Activated naive CD4-positive, alpha-beta T cell treated with anti-CD3 and anti-CD28 coated beads, Interleukin-2, amount 10 ng/mL, durations not matched to agents 7 days and 5 days (primary cell): ENCODE data around the gene ARMC2.
"Not testable (repeated sequence)": the region's sequence is repeated elsewhere in the genome, so short reads cannot be mapped to it uniquely, and the experiment has no call there.

Experiments used
- CTCF ChIA-PET: fragments of 350-600 bp; sonication (Branson Sonifier 250); formaldehyde crosslinking; loops from one replicate; lab custom pipeline; 2021; ENCODE audit warnings: antibody characterized with exemption; lab: Charles Lee
- DNase-seq: peaks from one replicate; pipeline ENCODE4 v3.0.0-alpha.2; 2020
- H3K27ac Mint-ChIP-seq: one replicate; pipeline ENCODE4 v1.8.0; 2021; ENCODE audit warnings: mild to moderate bottlenecking, moderate library complexity, mixed read lengths
- H3K27me3 Mint-ChIP-seq: one replicate; pipeline ENCODE4 v1.8.0; 2021; ENCODE audit warnings: mild to moderate bottlenecking, mixed read lengths
- H3K36me3 Mint-ChIP-seq: one replicate; pipeline ENCODE4 v1.8.0; 2021; ENCODE audit warnings: mixed read lengths
- H3K4me1 Mint-ChIP-seq: one replicate; pipeline ENCODE4 v1.8.0; 2021; ENCODE audit warnings: mixed read lengths
- H3K4me3 Mint-ChIP-seq: one replicate; pipeline ENCODE4 v1.8.0; 2021; ENCODE audit warnings: mild to moderate bottlenecking, moderate library complexity, mixed read lengths
- H3K9me3 Mint-ChIP-seq: one replicate; pipeline ENCODE4 v1.8.0; 2021; ENCODE audit warnings: mixed read lengths

Gene ARMC2

DNA sequence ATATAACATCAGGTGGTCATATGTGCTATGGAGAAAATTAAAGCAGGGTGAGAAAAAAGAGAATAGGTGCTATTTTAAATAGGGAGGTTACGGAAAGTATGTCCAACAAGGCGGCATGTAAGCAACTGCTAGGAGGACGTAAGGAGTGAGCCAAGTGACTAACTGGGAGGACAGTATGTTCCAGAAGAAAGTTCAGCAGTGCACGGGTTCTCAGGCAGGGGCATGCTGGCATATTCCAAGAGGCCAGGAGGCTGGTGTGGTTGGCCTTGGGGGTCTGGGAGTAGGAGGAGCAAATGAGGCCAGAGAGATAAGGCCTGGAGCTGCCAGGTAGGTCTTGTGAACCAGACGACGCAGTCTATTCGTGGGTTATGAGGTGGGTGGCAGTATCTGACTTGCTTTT is 112.4 kb downstream of the ARMC2 start:
- no peak overlapping the region for H3K27ac Mint-ChIP-seq
- H3K27me3 Mint-ChIP-seq = peaks cover 4% of the 10 kb centered on the region
- no peak for DNase-seq
- H3K36me3 Mint-ChIP-seq = no peaks in the 10 kb centered on the region
- H3K9me3 Mint-ChIP-seq = no peaks in the 10 kb centered on the region
- H3K4me1 Mint-ChIP-seq = peaks cover 22% of the 10 kb centered on the region
- no peak overlapping the region for H3K4me3 Mint-ChIP-seq
- CTCF ChIA-PET = no interaction called here

- Mint-ChIP-seq H3K4me1 (peaks cover 18% of the 10 kb centered on the region), H3K36me3 (no peaks in the 10 kb centered on the region), H3K27me3 (peaks cover 4% of the 10 kb centered on the region), H3K4me3 (no peak overlapping the region), H3K9me3 (no peaks in the 10 kb centered on the region), H3K27ac (no peak overlapping the region)
- CTCF ChIA-PET = interaction anchor here (1.0 kb wide), 1 partner anchor 18 kb away, joined by 4 read pairs; no protein-coding TSS in a partner anchor
- DNase-seq = no peak
Observed at GRCh38 chr6:108961077-108961476, 112.9 kb downstream of the ARMC2 start.

- Mint-ChIP-seq H3K4me3 (no peak overlapping the region), H3K4me1 (peaks cover 17% of the 10 kb centered on the region), H3K27me3 (peaks cover 4% of the 10 kb centered on the region), H3K9me3 (no peaks in the 10 kb centered on the region), H3K36me3 (no peaks in the 10 kb centered on the region), H3K27ac (no peak overlapping the region)
- no peak for DNase-seq
- CTCF ChIA-PET = interaction anchor here (1.0 kb wide), 1 partner anchor 19 kb away, joined by 4 read pairs; no protein-coding TSS in a partner anchor
Observed at GRCh38 chr6:108961985-108962384, 113.8 kb downstream of the ARMC2 start.

DNA sequence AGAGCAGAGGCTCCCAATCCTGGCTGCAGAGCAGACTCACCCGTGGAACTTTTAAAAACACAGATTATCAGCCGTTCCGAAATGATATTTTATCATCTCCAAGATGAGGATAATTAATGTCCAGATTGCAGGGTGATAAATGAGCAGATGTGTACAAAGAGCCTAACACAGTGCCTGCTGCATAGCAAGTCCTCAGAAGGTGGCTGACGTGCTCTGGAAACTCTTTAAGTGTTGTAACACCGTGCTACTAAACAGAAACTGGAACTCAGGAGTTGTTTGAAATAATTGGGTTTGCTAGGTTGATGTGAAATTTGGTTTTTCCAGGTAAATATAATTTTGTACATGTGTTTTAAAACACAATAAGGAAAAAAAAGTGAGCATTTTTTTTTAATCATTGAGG is 118.0 kb downstream of the ARMC2 start:
- CTCF ChIA-PET = no interaction called here
- Mint-ChIP-seq H3K27me3 (no peaks in the 10 kb centered on the region), H3K9me3 (no peaks in the 10 kb centered on the region), H3K27ac (no peak overlapping the region), H3K36me3 (no peaks in the 10 kb centered on the region), H3K4me3 (no peak overlapping the region), H3K4me1 (peaks cover 8% of the 10 kb centered on the region)
- no peak for DNase-seq

GRCh38 chr6:108966855-108967755 is 118.9 kb downstream of the ARMC2 start:
- Mint-ChIP-seq H3K36me3 (no peaks in the 10 kb centered on the region), H3K27ac (no peak overlapping the region), H3K4me3 (no peak overlapping the region), H3K4me1 (peaks cover 13% of the 10 kb centered on the region), H3K27me3 (no peaks in the 10 kb centered on the region), H3K9me3 (no peaks in the 10 kb centered on the region)
- CTCF ChIA-PET = no interaction called here
- DNase-seq = no peak

- H3K27ac Mint-ChIP-seq = no peak overlapping the region
- H3K4me1 Mint-ChIP-seq = peaks cover 13% of the 10 kb centered on the region
- no peaks in the 10 kb centered on the region for H3K9me3 Mint-ChIP-seq
- CTCF ChIA-PET = interaction anchor here (0.8 to 1.1 kb wide), 2 partner anchors 52 to 1205 kb away, joined by 3 read pairs; no protein-coding TSS in a partner anchor
- H3K4me3 Mint-ChIP-seq = no peak overlapping the region
- peaks cover 4% of the 10 kb centered on the region for H3K27me3 Mint-ChIP-seq
- DNase-seq = no peak
- H3K36me3 Mint-ChIP-seq = no peaks in the 10 kb centered on the region
Observed at GRCh38 chr6:108968325-108969316, 120.4 kb downstream of the ARMC2 start.

DNA sequence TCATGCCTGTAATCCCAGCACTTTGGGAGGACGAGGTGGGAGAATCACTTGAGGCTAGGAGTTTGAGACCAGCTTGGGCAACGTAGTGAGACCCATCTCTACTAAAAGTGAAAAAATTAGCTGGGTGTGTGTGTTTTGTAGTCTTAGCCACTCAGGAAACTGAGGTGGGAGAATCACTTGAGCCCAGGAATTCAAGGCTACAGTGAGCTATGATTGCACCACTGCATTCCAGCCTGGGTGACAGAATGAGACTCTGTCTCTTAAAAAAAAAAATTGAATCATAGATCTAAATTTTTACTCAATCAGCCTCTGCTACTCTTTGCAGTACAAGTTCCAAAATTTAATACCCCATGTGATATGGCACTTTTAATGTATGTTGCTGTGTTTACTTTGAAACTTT is 121.6 kb downstream of the ARMC2 start:
- H3K27ac Mint-ChIP-seq = no peak overlapping the region
- peaks cover 4% of the 10 kb centered on the region for H3K27me3 Mint-ChIP-seq
- no peaks in the 10 kb centered on the region for H3K36me3 Mint-ChIP-seq
- DNase-seq = no peak
- H3K4me1 Mint-ChIP-seq = peaks cover 13% of the 10 kb centered on the region
- CTCF ChIA-PET = no interaction called here
- H3K9me3 Mint-ChIP-seq = no peaks in the 10 kb centered on the region
- no peak overlapping the region for H3K4me3 Mint-ChIP-seq

- Mint-ChIP-seq H3K36me3 (no peaks in the 10 kb centered on the region), H3K9me3 (peaks cover 12% of the 10 kb centered on the region), H3K4me3 (no peak overlapping the region), H3K4me1 (peaks cover 14% of the 10 kb centered on the region), H3K27me3 (peaks cover 4% of the 10 kb centered on the region), H3K27ac (no peak overlapping the region)
- no peak for DNase-seq
- CTCF ChIA-PET = no interaction called here
Observed at GRCh38 chr6:108974201-108974600, 126.0 kb downstream of the ARMC2 start.

DNA sequence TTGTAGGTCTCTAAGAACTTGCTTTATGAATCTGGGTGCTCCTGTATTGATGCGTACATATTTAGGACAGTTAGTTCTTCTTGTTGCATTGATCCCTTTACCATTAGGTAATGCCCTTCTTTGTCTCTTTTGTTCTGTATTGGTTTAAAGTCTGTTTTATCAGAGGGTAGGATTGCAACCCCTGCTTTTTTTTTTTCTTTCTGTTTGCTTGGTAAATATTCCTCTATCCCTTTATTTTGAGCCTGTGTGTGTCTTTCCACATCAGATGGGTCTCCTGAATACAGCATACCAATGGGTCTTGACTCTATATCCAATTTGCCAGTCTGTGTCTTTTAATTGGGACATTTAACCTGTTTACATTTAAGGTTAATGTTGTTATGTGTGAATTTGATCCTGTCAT is 130.4 kb downstream of the ARMC2 start:
- DNase-seq, H3K4me1 Mint-ChIP-seq, H3K27ac Mint-ChIP-seq, H3K27me3 Mint-ChIP-seq, H3K36me3 Mint-ChIP-seq, H3K4me3 Mint-ChIP-seq, CTCF ChIA-PET: not testable (repeated sequence)
- peaks cover 20% of the 10 kb centered on the region for H3K9me3 Mint-ChIP-seq

- Mint-ChIP-seq H3K36me3 (peaks cover 9% of the 10 kb centered on the region), H3K4me3 (no peak overlapping the region), H3K4me1 (peaks cover 6% of the 10 kb centered on the region), H3K9me3 (peaks cover 10% of the 10 kb centered on the region), H3K27me3 (no peaks in the 10 kb centered on the region), H3K27ac (no peak overlapping the region)
- DNase-seq = no peak
- CTCF ChIA-PET = no interaction called here
Observed at GRCh38 chr6:108982154-108983113, 134.2 kb downstream of the ARMC2 start.

DNA sequence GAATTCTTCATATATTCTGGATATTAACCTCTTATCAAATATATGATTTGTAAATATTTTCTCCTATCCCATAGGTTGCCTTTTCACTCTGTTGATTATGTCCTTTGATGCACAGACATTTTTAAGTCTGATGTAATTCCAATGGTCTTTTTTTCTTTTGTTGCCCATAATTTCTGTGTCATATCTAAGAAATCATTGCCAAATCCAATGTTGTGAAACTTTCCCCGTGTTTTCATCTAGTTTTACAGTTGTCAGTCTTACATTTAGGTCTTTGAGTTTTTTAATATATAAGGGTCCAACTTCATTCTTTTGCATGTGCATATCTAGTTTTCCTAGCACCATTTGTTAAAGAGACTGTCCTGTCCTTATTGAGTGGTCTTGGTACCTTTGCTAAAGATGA is 134.9 kb downstream of the ARMC2 start:
- Mint-ChIP-seq H3K9me3 (peaks cover 10% of the 10 kb centered on the region), H3K4me3 (no peak overlapping the region), H3K36me3 (peaks cover 13% of the 10 kb centered on the region), H3K27me3 (no peaks in the 10 kb centered on the region), H3K4me1 (peaks cover 3% of the 10 kb centered on the region), H3K27ac (no peak overlapping the region)
- CTCF ChIA-PET = no interaction called here
- no peak for DNase-seq

DNA sequence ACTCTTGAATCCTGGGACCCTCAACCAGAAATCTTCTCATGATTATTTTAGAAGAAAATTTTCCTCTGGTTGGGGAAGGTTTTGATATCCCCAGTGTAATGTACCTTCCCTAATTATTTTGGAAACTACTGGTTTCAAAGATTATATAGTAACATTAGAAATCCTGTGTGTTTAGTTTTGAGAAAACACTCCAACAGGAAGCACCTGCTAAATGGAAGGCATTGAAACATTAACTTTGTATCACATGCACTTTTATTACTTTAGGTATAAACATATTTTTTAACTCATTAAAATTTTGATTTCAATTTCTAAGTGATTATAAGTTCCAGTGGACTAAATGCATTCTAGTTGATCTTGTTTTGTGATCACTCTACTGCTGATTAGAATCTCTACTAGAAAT is 137.1 kb downstream of the ARMC2 start:
- CTCF ChIA-PET = interaction anchor here (0.6 kb wide), 1 partner anchor 65 kb away, joined by 3 read pairs; no protein-coding TSS in a partner anchor
- Mint-ChIP-seq H3K27me3 (no peaks in the 10 kb centered on the region), H3K4me1 (no peaks in the 10 kb centered on the region), H3K27ac (no peak overlapping the region), H3K4me3 (no peak overlapping the region), H3K9me3 (peaks cover 4% of the 10 kb centered on the region), H3K36me3 (peaks cover 28% of the 10 kb centered on the region)
- DNase-seq = no peak

DNA sequence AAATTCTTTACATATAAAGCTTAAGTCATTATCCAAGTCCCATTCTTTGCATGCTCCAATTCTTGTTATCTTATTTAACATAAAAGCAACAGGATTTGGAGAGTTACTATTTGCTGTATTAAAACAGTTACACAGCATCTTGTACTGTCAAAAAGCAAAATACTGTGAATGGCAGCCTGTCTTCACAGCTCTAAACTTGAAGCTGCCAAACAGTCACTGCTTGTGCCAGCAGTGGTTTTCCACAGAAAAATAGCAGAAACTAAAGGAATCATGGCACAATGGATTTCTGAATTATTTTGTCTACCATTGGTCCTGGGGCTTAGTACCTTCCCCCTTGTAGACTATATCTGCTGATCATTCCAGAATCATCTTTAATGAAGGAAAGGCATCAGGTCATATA is 138.9 kb downstream of the ARMC2 start:
- H3K9me3 Mint-ChIP-seq = no peaks in the 10 kb centered on the region
- DNase-seq = no peak
- H3K4me1 Mint-ChIP-seq = no peaks in the 10 kb centered on the region
- H3K36me3 Mint-ChIP-seq = peaks cover 43% of the 10 kb centered on the region
- CTCF ChIA-PET = no interaction called here
- H3K27ac Mint-ChIP-seq = no peak overlapping the region
- H3K27me3 Mint-ChIP-seq = no peaks in the 10 kb centered on the region
- H3K4me3 Mint-ChIP-seq = no peak overlapping the region
